HEK293 (cell line): ENCODE data around the gene APOB.

Source experiments
- CTCF ChIA-PET: fragments of 350-600 bp; formaldehyde crosslinking; extraction: SDS; loops from one replicate; lab custom pipeline; 2021; ENCODE audit warnings: antibody characterized with exemption; lab: Yijun Ruan, JAX
- POLR2A ChIA-PET: fragments of 300-600 bp; formaldehyde crosslinking; extraction: SDS; loops from one replicate; lab custom pipeline; 2020; ENCODE audit warnings: antibody characterized with exemption, inconsistent platforms; lab: Yijun Ruan, JAX
- H3K27ac ChIP-seq: fragments of 200-500 bp; sonication (Bioruptor generic); 2 replicates; pipeline ENCODE4 v1.5.1; 2014; ENCODE audit warnings: low read depth, low read length, control low read depth, inconsistent platforms; ENCODE audit errors: extremely low read depth
- H3K36me3 ChIP-seq, 2 experiments: fragments of 200-500 bp in 1 of 2; sonication (Bioruptor generic) in 1 of 2; 1 replicate in 1 of 2; 2 replicates in 1 of 2; pipeline ENCODE4 v1.5.1; 2014 to 2017; ENCODE audit warnings: inconsistent platforms in 2 of 2, low read length in 2 of 2; ENCODE audit not compliant: control insufficient read depth in 2 of 2, insufficient read depth in 1 of 2
- H3K4me1 ChIP-seq: fragments of 200-500 bp; sonication (Bioruptor generic); 2 replicates; pipeline ENCODE4 v1.5.1; 2014; ENCODE audit warnings: mild to moderate bottlenecking, low read length, inconsistent platforms; ENCODE audit not compliant: control insufficient read depth, insufficient read depth
- H3K4me3 ChIP-seq: 2 replicates; pipeline ENCODE4 v1.5.1; 2011; ENCODE audit warnings: low read depth, mild to moderate bottlenecking, control low read depth, low read length, moderate library complexity
- H3K9me3 ChIP-seq: fragments of 200-500 bp; sonication (Bioruptor generic); 2 replicates; pipeline ENCODE4 v1.5.1; 2014; ENCODE audit warnings: low read depth, low read length, inconsistent platforms; ENCODE audit not compliant: control insufficient read depth, insufficient read depth
- HIC1 ChIP-seq: fragments of 450-650 bp; formaldehyde crosslinking; IDR thresholded peaks from 2 replicates; pipeline ENCODE4 v1.5.1; 2016; ENCODE audit warnings: missing biosample characterization, missing genetic modification characterization
- KLF16 ChIP-seq: fragments of 450-650 bp; formaldehyde crosslinking; IDR thresholded peaks from 2 replicates; pipeline ENCODE4 v1.5.1; 2017; ENCODE audit warnings: missing biosample characterization, missing genetic modification characterization
- KLF17 ChIP-seq: fragments of 450-650 bp; formaldehyde crosslinking; IDR thresholded peaks from 2 replicates; pipeline ENCODE4 v1.5.1; 2016; ENCODE audit warnings: missing biosample characterization, missing genetic modification characterization
- KLF8 ChIP-seq: fragments of 450-650 bp; formaldehyde crosslinking; IDR thresholded peaks from 2 replicates; pipeline ENCODE4 v1.5.1; 2016; ENCODE audit warnings: missing biosample characterization, missing genetic modification characterization
- PRDM2 ChIP-seq: fragments of 450-650 bp; formaldehyde crosslinking; IDR thresholded peaks from 2 replicates; pipeline ENCODE4 v1.5.1; 2016; ENCODE audit warnings: missing biosample characterization, missing genetic modification characterization, borderline replicate concordance
- SCRT2 ChIP-seq: fragments of 450-650 bp; formaldehyde crosslinking; IDR thresholded peaks from 2 replicates; pipeline ENCODE4 v1.5.1; 2016; ENCODE audit warnings: missing biosample characterization, missing genetic modification characterization
- TSHZ1 ChIP-seq: fragments of 450-650 bp; formaldehyde crosslinking; IDR thresholded peaks from 2 replicates; pipeline ENCODE4 v1.5.1; 2016; ENCODE audit warnings: missing biosample characterization, missing genetic modification characterization, borderline replicate concordance
- WT1 ChIP-seq: fragments of 450-650 bp; formaldehyde crosslinking; IDR thresholded peaks from 2 replicates; pipeline ENCODE4 v1.5.1; 2016; ENCODE audit warnings: missing biosample characterization, missing genetic modification characterization
- ZBTB17 ChIP-seq: fragments of 450-650 bp; formaldehyde crosslinking; IDR thresholded peaks from 2 replicates; pipeline ENCODE4 v1.5.1; 2016; ENCODE audit warnings: missing biosample characterization, missing genetic modification characterization
- ZNF140 ChIP-seq: fragments of 450-650 bp; formaldehyde crosslinking; IDR thresholded peaks from 2 replicates; pipeline ENCODE4 v1.5.1; 2016; ENCODE audit warnings: missing biosample characterization, missing genetic modification characterization
- ZNF239 ChIP-seq: fragments of 450-650 bp; formaldehyde crosslinking; IDR thresholded peaks from 2 replicates; pipeline ENCODE4 v1.5.1; 2016; ENCODE audit warnings: missing biosample characterization, missing genetic modification characterization
- ZNF302 ChIP-seq: fragments of 450-650 bp; formaldehyde crosslinking; IDR thresholded peaks from 2 replicates; pipeline ENCODE4 v1.5.1; 2016; ENCODE audit warnings: missing biosample characterization, missing genetic modification characterization, low read depth
- ZNF37A ChIP-seq: fragments of 450-650 bp; IDR thresholded peaks from 2 replicates; pipeline ENCODE4 v1.5.1; 2018; ENCODE audit warnings: missing biosample characterization, missing genetic modification characterization
- ZNF555 ChIP-seq: fragments of 450-650 bp; formaldehyde crosslinking; conservative IDR thresholded peaks from 2 replicates; pipeline ENCODE4 v1.5.1; 2017; ENCODE audit warnings: missing biosample characterization, mild to moderate bottlenecking, missing genetic modification characterization, inconsistent platforms
- ZNF580 ChIP-seq: fragments of 450-650 bp; formaldehyde crosslinking; IDR thresholded peaks from 2 replicates; pipeline ENCODE4 v1.5.1; 2016; ENCODE audit warnings: missing biosample characterization, missing genetic modification characterization
- ZNF664 ChIP-seq: fragments of 450-650 bp; formaldehyde crosslinking; IDR thresholded peaks from 2 replicates; pipeline ENCODE4 v1.5.1; 2016; ENCODE audit warnings: missing biosample characterization, missing genetic modification characterization
- ZNF76 ChIP-seq: fragments of 450-650 bp; formaldehyde crosslinking; IDR thresholded peaks from 2 replicates; pipeline ENCODE4; 2016; ENCODE audit warnings: low read depth, missing biosample characterization, missing genetic modification characterization, borderline replicate concordance
- ZNF830 ChIP-seq: fragments of 450-650 bp; IDR thresholded peaks from 2 replicates; pipeline ENCODE4 v1.5.0; 2018; ENCODE audit warnings: missing biosample characterization, missing genetic modification characterization, low read depth, mild to moderate bottlenecking, moderate library complexity
- ZSCAN4 ChIP-seq: fragments of 450-650 bp; formaldehyde crosslinking; IDR thresholded peaks from 2 replicates; pipeline ENCODE4 v1.5.1; 2017; ENCODE audit warnings: missing biosample characterization, missing genetic modification characterization

The APOB gene

GRCh38 chr2:21070341-21071257 lies 26.7 kb upstream of the APOB start:
- CTCF ChIA-PET, result interaction anchor here (0.8 kb wide), 1 partner anchor 383 kb away, joined by 4 read pairs; no protein-coding TSS in a partner anchor
- no peak overlapping the region for H3K4me3 ChIP-seq
- POLR2A ChIA-PET, result no interaction called here
- H3K27ac ChIP-seq, result no peak overlapping the region
- no peaks in the 10 kb centered on the region for H3K36me3 ChIP-seq
- TF ChIP-seq ZNF580 (no peak), ZNF140 (tag by site-specific recombination) (no peak), ZBTB17 (tag by site-specific recombination) (no peak), ZNF555 (tag by site-specific recombination) (no peak), ZSCAN4 (tag by site-specific recombination) (no peak), TSHZ1 (tag by site-specific recombination) (no peak), ZNF239 (no peak), KLF16 (tag by site-specific recombination) (no peak), WT1 (no peak), ZNF302 (tag by site-specific recombination) (no peak), ZNF76 (no peak), SCRT2 (no peak), HIC1 (tag by site-specific recombination) (no peak), PRDM2 (tag by site-specific recombination) (no peak), KLF8 (tag by site-specific recombination) (no peak), KLF17 (no peak), ZNF37A (tag by site-specific recombination) (no peak), ZNF664 (tag by site-specific recombination) (no peak), ZNF830 (tag by site-specific recombination) (no peak)
- no peaks in the 10 kb centered on the region for H3K4me1 ChIP-seq
- H3K9me3 ChIP-seq, result no peaks in the 10 kb centered on the region
